SK-N-MC (cell line): ENCODE results near the gene CCDC3.

ENCODE experiments used
- EZH2 ChIP-seq: fragments of 200-600 bp; sonication (generic); IDR thresholded peaks from one replicate; pipeline ENCODE4 v1.6.1; 2017; ENCODE audit warnings: antibody characterized with exemption
- FOXP2 ChIP-seq: optimal IDR thresholded peaks from 2 replicates; pipeline ENCODE3; 2011; ENCODE audit warnings: mild to moderate bottlenecking, moderate library complexity; ENCODE audit not compliant: insufficient read depth; ENCODE audit errors: extremely low read length, control extremely low read depth
- POLR2AphosphoS5 ChIP-seq: IDR thresholded peaks from 2 replicates; pipeline ENCODE4 v1.6.1; 2012; ENCODE audit warnings: mild to moderate bottlenecking, low read depth, low read length, borderline replicate concordance

- no peak for TF ChIP-seq POLR2AphosphoS5
- TF ChIP-seq EZH2, result no peak
- no peak for TF ChIP-seq FOXP2
Observed at GRCh38 chr10:13037832-13038231, 36.3 kb upstream of the CCDC3 start.
